Fibroblast of lung (primary cell): ENCODE data around the gene AP1M2.

Source experiments
- EZH2 ChIP-seq: IDR thresholded peaks from 2 replicates; pipeline ENCODE4 v1.5.1; 2012; ENCODE audit warnings: low read length, control low read depth, mild to moderate bottlenecking; ENCODE audit errors: missing control alignments
- TF ChIP-seq, protein P1 (sequence below), 2 donors: IDR thresholded peaks in 1 of 2; conservative IDR thresholded peaks in 1 of 2; 1 replicate in 1 of 2; 2 replicates in 1 of 2; pipeline ENCODE4 v1.5.1; 2011 to 2012; ENCODE audit warnings: low read length in 2 of 2, control low read depth in 1 of 2, inconsistent platforms in 1 of 2, low read depth in 1 of 2, mild to moderate bottlenecking in 1 of 2

DNA sequence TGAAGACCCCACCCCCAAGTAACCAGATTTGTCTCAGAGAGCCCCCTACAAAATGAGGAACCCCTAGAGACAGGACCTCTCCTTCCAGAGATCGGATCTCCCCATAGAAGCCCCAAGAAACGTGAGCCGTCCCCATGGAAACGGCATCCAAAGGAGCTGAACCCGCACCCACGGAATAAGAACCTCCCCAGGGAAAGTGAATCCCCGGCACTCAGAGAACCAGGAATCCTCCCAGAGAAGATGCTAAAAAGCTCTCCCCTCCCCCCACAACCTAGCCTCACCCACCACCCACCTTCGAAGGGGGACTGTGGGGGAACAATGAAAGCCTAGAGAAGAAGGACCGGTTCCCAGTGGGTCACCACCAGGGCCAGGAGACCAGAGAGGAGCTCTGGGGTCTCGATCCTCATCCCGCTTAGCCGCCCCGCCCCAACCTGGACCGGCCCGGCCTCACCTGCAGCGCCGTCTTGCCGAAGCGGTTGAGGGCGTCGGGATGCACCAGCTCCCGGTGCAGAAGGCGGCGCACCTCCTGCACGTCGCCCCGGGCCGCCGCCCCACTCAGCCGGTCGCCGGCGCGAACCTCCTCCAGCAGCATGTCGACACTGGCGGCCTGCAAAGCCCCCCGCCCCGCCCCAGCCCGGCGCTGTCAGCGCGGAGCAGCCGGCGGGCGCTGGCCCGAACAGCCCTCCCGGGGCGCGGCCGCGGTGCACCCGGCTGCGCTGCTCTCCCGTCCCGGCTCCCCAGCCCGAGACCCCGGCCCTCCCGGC, 18.9 kb downstream of the AP1M2 start:
- TF ChIP-seq, protein P1, sequence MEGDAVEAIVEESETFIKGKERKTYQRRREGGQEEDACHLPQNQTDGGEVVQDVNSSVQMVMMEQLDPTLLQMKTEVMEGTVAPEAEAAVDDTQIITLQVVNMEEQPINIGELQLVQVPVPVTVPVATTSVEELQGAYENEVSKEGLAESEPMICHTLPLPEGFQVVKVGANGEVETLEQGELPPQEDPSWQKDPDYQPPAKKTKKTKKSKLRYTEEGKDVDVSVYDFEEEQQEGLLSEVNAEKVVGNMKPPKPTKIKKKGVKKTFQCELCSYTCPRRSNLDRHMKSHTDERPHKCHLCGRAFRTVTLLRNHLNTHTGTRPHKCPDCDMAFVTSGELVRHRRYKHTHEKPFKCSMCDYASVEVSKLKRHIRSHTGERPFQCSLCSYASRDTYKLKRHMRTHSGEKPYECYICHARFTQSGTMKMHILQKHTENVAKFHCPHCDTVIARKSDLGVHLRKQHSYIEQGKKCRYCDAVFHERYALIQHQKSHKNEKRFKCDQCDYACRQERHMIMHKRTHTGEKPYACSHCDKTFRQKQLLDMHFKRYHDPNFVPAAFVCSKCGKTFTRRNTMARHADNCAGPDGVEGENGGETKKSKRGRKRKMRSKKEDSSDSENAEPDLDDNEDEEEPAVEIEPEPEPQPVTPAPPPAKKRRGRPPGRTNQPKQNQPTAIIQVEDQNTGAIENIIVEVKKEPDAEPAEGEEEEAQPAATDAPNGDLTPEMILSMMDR (conservative IDR thresholded peaks at IDR 0.05 in 1 of 2, IDR thresholded peaks at IDR 0.05 in 1 of 2; ENCODE audit: low read depth in 1 of 2, low read length in 2 of 2), result no peak
- no peak for TF ChIP-seq EZH2
